ENCODE data around the gene SMTNL2.

DNA sequence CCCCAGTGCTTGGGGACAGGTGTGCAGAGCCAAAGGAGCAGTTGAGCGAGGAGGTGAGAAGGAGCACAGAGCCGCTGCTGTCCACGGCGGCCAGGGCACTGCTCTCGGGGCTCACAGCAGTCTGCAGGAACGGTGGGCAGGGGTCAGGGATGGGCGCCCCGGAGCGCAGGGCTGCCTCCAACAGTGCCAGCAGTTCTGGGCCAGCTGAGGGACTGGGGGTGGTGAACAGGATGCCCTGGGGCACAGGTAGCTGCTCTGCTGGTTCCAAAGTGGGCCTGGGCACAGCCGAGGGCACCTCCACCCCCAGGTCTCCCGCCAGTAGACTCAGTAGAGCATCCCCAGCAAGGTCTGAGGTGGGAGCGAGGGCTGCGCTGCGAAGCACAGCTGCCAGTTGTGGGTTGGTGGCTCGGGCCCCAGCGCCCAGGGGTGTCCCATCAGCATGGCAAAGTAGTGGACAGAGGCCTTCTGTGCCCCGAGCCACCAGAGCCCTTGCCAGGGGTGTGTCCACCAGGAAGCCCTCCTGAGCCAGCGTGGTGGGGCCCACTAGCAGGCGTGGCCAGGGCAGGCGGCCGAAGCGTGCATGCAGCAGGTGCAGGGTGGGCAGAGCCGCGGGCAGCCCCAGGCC, 25.9 kb upstream of the SMTNL2 start:
- TF ChIP-seq, protein P1, sequence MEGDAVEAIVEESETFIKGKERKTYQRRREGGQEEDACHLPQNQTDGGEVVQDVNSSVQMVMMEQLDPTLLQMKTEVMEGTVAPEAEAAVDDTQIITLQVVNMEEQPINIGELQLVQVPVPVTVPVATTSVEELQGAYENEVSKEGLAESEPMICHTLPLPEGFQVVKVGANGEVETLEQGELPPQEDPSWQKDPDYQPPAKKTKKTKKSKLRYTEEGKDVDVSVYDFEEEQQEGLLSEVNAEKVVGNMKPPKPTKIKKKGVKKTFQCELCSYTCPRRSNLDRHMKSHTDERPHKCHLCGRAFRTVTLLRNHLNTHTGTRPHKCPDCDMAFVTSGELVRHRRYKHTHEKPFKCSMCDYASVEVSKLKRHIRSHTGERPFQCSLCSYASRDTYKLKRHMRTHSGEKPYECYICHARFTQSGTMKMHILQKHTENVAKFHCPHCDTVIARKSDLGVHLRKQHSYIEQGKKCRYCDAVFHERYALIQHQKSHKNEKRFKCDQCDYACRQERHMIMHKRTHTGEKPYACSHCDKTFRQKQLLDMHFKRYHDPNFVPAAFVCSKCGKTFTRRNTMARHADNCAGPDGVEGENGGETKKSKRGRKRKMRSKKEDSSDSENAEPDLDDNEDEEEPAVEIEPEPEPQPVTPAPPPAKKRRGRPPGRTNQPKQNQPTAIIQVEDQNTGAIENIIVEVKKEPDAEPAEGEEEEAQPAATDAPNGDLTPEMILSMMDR (IDR thresholded peaks at IDR 0.05; ENCODE audit: low read depth, low read length) = no peak
- no peak for TF ChIP-seq POLR2A (IDR thresholded peaks at IDR 0.05; ENCODE audit: extremely low read depth, insufficient read length)
- TF ChIP-seq, protein P2, sequence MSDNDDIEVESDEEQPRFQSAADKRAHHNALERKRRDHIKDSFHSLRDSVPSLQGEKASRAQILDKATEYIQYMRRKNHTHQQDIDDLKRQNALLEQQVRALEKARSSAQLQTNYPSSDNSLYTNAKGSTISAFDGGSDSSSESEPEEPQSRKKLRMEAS (IDR thresholded peaks at IDR 0.05; ENCODE audit: low read depth, low read length) = no peak
- no peak for TF ChIP-seq MYC (IDR thresholded peaks at IDR 0.05; ENCODE audit: low read depth, low read length)

Measured in NB4 (cell line).